Natural killer cell treated with Interleukin-12 subunit alpha and Interleukin-12 subunit beta and Interleukin-15 and Interleukin-18, amount 100 ng/mL, for 72 hours (primary cell): ENCODE measurements around the gene TBC1D1. TPM values are rescaled to one million over a fixed set of nuclear protein-coding genes. Genes with fewer than 3 reads are reported as not detected.

Experiments
- ATAC-seq, 2 donors: fragments of 150-1000 bp; cut with Tn5 transposase in 1 of 2; sonication (Bioruptor Pico), chemical (Tn5 transposase) in 1 of 2; 2 replicates each; pipeline ENCODE4 v1.10.0; 2021
- DNase-seq: peaks from one replicate; pipeline ENCODE4 v3.0.0; 2022; ENCODE audit warnings: low spot score
- H3K27ac Mint-ChIP-seq, 2 donors: 1 replicate in 1 of 2; 2 replicates in 1 of 2; pipeline ENCODE4 v1.8.0; 2022; ENCODE audit warnings: mixed read lengths in 2 of 2, mild to moderate bottlenecking in 1 of 2, moderate library complexity in 1 of 2
- H3K27me3 Mint-ChIP-seq, 2 donors: 1 replicate in 1 of 2; 2 replicates in 1 of 2; pipeline ENCODE4 v1.8.0; 2022; ENCODE audit warnings: mixed read lengths in 2 of 2
- H3K36me3 Mint-ChIP-seq: one replicate; pipeline ENCODE4 v1.8.0; 2022; ENCODE audit warnings: mixed read lengths
- H3K4me1 Mint-ChIP-seq, 2 donors: 1 replicate in 1 of 2; 2 replicates in 1 of 2; pipeline ENCODE4 v1.8.0; 2022; ENCODE audit warnings: low read depth in 2 of 2, mixed read lengths in 2 of 2, mild to moderate bottlenecking in 1 of 2
- H3K4me3 Mint-ChIP-seq: one replicate; pipeline ENCODE4 v1.8.0; 2022; ENCODE audit warnings: mixed read lengths
- H3K9me3 Mint-ChIP-seq: 2 replicates; pipeline ENCODE4 v1.8.0; 2022; ENCODE audit warnings: mixed read lengths
- total RNA-seq, 2 donors: library from RNA; stranded (reverse); gene quantifications; one replicate each; pipeline ENCODE4 v1.2.3, GENCODE V29; 2022

TBC1D1 gene, protein sequence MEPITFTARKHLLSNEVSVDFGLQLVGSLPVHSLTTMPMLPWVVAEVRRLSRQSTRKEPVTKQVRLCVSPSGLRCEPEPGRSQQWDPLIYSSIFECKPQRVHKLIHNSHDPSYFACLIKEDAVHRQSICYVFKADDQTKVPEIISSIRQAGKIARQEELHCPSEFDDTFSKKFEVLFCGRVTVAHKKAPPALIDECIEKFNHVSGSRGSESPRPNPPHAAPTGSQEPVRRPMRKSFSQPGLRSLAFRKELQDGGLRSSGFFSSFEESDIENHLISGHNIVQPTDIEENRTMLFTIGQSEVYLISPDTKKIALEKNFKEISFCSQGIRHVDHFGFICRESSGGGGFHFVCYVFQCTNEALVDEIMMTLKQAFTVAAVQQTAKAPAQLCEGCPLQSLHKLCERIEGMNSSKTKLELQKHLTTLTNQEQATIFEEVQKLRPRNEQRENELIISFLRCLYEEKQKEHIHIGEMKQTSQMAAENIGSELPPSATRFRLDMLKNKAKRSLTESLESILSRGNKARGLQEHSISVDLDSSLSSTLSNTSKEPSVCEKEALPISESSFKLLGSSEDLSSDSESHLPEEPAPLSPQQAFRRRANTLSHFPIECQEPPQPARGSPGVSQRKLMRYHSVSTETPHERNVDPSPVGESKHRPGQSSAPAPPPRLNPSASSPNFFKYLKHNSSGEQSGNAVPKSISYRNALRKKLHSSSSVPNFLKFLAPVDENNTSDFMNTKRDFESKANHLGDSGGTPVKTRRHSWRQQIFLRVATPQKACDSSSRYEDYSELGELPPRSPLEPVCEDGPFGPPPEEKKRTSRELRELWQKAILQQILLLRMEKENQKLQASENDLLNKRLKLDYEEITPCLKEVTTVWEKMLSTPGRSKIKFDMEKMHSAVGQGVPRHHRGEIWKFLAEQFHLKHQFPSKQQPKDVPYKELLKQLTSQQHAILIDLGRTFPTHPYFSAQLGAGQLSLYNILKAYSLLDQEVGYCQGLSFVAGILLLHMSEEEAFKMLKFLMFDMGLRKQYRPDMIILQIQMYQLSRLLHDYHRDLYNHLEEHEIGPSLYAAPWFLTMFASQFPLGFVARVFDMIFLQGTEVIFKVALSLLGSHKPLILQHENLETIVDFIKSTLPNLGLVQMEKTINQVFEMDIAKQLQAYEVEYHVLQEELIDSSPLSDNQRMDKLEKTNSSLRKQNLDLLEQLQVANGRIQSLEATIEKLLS (N-terminal part only)
- 10 to 100 TPM; 47.9 to 66.6 TPM for total RNA-seq

DNA sequence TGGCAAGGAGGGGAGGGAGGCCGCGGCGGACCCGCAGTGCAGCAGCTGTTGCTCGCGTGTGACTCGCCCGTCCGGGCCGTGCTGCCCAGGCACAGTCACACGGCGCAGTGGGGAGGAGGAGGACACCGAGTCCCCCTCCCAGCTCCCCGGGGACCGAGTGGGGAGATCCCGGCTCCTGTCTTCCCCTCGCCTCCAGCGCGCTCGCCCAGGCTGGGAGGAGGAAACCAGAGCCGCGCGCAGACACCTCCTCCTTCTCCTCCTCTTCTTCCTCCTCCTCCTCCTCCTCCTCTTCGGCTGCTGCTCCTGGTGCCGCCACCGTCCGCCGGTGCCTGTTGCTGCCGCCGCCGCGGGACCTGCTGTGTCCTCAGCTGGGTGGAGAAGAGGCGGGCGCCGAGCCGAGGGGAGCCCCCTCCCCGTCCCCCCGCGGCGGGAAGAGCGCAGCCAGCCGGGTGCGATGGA, at the start of gene TBC1D1:
TBC1D1 (plus strand) TSS at position 284 of the 459 bp plus-strand sequence. CDS start 11,012 bp downstream, outside the sequence.
- H3K4me1 Mint-ChIP-seq: peaks cover 21 to 23% of the 10 kb centered on the region in 2 donors
- no peaks in the 10 kb centered on the region for H3K27me3 Mint-ChIP-seq
- H3K4me3 Mint-ChIP-seq: peak within 1 kb of the TSS; percentile 79

DNA sequence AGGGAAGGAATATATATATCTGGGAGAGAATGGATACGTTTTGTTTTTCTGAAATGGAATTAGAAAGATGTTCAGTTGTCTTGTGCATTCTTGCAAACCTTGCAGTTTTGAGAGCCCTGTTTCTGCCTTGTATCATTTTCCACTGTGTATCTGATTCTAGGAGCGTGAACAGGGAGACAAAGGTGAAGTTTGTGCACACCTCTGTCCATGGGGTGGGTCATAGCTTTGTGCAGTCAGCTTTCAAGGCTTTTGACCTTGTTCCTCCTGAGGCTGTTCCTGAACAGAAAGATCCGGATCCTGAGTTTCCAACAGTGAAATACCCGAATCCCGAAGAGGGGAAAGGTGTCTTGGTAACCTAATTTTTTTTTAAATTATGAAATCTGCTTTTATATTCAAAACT, 46.7 kb upstream of the TBC1D1 start:
- Mint-ChIP-seq H3K27me3 (no peaks in the 10 kb centered on the region), H3K36me3 (peaks cover 22% of the 10 kb centered on the region), H3K9me3 (no peaks in the 10 kb centered on the region), H3K4me3 (no peak overlapping the region), H3K4me1 (peaks cover 0 to 7% of the 10 kb centered on the region in 2 donors), H3K27ac (peak overlapping the region in 1 of 2 donors; percentile 35)
- DNase-seq: no peak
- no peak for ATAC-seq

More for the DNA sequence above, at the start of gene TBC1D1:
- peak; percentile 82 for DNase-seq
- Mint-ChIP-seq H3K36me3 (no peaks in the 10 kb centered on the region), H3K27ac (peak within 1 kb of the TSS; percentile 70 to 89), H3K9me3 (no peaks in the 10 kb centered on the region)
- ATAC-seq: peak; percentile 61 to 79

DNA sequence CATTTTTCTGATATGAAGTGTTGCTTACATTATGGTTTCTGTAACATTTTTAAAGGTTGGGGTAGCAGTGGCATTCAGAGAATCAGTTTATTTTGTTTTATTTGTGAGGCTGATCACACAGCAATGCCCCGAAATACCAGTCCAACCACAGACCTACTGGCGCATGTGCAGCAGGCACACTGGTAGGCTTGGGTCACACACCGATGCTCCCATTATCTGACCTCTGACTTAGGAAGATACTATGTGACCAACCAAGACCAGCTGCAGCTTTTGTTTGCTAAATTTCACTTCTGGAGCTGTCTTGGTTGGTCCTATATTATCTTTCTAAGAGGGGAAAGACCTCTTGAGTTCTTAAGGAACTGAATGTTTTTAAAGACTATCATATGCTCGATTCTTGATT, 45.7 kb upstream of the TBC1D1 start:
- Mint-ChIP-seq H3K9me3 (no peaks in the 10 kb centered on the region), H3K27me3 (no peaks in the 10 kb centered on the region), H3K4me3 (no peak overlapping the region), H3K27ac (no peak overlapping the region), H3K36me3 (peaks cover 22% of the 10 kb centered on the region), H3K4me1 (peaks cover 0 to 7% of the 10 kb centered on the region in 2 donors)
- DNase-seq (no peak), ATAC-seq (no peak)

DNA sequence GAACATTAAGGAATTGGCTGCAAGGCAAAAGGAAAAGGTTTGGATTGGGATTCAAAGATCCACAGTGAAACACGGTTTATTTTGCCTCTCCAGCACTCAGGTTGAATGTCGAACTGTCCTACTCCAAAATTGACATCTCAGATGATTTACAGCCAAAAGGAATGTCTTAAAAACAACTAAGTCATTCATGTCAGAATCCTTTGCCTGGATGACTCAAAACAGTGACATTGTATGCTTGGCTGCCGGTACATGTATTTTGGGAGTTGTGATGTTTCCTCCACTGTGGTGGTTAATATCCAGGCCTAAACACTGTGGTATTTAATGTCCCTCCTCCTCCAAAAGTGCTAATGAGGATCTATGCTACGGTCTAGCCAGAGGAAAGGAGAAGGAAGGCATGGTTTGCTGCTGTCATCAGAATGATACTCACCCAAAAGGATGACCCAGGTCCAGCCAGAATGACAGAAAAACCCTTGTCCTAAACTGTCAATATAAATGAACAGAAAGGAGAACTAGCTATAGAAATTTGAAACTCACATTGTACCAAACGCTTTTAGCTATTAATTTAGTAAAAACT, 43.5 kb upstream of the TBC1D1 start:
- ATAC-seq: no peak
- no peaks in the 10 kb centered on the region for H3K27me3 Mint-ChIP-seq
- no peak for DNase-seq
- no peak overlapping the region for H3K4me3 Mint-ChIP-seq
- H3K9me3 Mint-ChIP-seq: no peaks in the 10 kb centered on the region
- no peak overlapping the region for H3K27ac Mint-ChIP-seq
- H3K36me3 Mint-ChIP-seq: peaks cover 19% of the 10 kb centered on the region
- no peaks in the 10 kb centered on the region for H3K4me1 Mint-ChIP-seq

DNA sequence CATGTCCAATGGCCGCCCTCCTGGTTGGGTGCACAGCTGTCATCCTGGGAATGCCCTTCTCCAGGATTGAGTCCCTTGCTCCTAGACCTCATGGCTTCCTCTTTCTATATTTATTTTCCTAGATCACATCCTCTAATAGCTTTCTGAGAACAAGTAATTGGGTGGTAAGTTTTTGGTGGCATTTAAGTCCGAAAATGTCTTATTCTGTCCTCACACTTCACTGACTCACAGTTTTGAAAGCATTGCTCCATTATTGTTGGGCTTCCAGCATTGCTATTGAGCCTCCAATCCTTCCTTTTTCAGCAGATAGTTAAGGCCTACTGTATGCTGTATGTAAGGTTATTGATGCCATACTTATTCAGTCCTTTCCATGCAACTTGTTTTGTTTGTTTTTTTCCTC, 38.5 kb upstream of the TBC1D1 start:
- Mint-ChIP-seq H3K4me3 (no peak overlapping the region), H3K4me1 (no peaks in the 10 kb centered on the region), H3K27me3 (no peaks in the 10 kb centered on the region), H3K36me3 (peaks cover 6% of the 10 kb centered on the region), H3K9me3 (no peaks in the 10 kb centered on the region), H3K27ac (no peak overlapping the region)
- no peak for ATAC-seq
- no peak for DNase-seq

DNA sequence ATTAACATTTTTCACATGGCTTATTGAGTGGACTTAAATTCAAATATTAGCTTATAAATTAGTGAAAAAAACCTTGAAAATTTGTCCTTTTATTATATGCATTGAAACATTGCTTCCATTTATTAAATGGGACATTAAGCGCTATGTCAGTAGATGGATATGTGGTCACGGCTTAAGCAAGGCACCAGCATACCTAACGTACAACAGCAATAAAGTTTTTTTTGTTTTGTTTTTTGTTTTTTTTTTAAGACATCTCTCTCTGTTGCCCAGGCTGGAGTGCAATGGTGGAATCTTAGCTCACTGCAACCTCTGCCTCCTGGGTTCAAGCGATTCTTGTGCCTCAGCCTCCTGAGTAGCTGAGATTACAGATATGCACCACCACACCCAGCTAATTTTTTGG, 32.8 kb upstream of the TBC1D1 start:
- Mint-ChIP-seq H3K9me3 (no peaks in the 10 kb centered on the region), H3K4me1 (no peaks in the 10 kb centered on the region), H3K27ac (no peak overlapping the region), H3K4me3 (no peak overlapping the region), H3K27me3 (no peaks in the 10 kb centered on the region), H3K36me3 (peaks cover 4% of the 10 kb centered on the region)
- no peak for ATAC-seq
- no peak for DNase-seq

DNA sequence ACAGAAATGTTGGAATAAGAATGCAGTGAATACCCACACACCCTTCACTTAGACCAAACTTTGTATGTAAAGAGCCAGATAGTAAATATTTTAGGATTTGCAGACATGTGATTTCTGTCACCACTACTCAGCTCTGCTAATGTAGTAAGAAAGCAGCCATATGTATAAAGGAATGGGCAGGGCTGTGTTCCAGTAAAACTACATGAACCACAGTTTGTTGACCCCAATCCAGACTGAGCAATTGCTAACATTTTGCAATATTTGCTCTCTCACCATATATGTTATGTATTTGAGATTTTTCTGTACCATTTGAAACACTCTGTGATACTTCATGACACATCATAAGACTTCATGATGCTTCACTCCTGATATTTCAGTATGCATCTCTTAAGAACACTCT, 32.0 kb upstream of the TBC1D1 start:
- H3K4me1 Mint-ChIP-seq: no peaks in the 10 kb centered on the region
- ATAC-seq (no peak), DNase-seq (no peak)
- no peak overlapping the region for H3K4me3 Mint-ChIP-seq
- H3K9me3 Mint-ChIP-seq: no peaks in the 10 kb centered on the region
- peaks cover 4% of the 10 kb centered on the region for H3K36me3 Mint-ChIP-seq
- H3K27ac Mint-ChIP-seq: no peak overlapping the region
- no peaks in the 10 kb centered on the region for H3K27me3 Mint-ChIP-seq

DNA sequence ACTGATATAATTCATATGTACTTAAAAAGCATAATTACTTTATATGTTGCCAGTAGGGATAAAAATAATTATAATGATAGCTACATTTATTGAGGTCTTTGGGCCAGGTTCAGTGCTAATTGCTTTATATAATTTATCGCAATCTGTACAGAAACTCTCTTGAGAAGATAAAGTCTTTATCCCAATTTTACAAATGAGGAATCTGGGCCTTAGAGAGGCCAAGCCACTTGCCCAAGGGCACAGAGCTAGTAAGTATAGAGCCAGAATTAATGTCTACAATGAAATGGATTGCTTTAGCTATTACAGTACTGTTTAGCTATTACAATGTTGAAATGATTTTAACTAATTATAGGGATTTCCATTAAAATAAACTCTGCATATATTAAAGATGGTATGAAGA, 30.6 kb upstream of the TBC1D1 start:
- no peak for ATAC-seq
- H3K27ac Mint-ChIP-seq: no peak overlapping the region
- no peaks in the 10 kb centered on the region for H3K9me3 Mint-ChIP-seq
- no peak overlapping the region for H3K4me3 Mint-ChIP-seq
- no peaks in the 10 kb centered on the region for H3K27me3 Mint-ChIP-seq
- H3K4me1 Mint-ChIP-seq: peaks cover 0 to 3% of the 10 kb centered on the region in 2 donors
- peaks cover 4% of the 10 kb centered on the region for H3K36me3 Mint-ChIP-seq
- DNase-seq: no peak

DNA sequence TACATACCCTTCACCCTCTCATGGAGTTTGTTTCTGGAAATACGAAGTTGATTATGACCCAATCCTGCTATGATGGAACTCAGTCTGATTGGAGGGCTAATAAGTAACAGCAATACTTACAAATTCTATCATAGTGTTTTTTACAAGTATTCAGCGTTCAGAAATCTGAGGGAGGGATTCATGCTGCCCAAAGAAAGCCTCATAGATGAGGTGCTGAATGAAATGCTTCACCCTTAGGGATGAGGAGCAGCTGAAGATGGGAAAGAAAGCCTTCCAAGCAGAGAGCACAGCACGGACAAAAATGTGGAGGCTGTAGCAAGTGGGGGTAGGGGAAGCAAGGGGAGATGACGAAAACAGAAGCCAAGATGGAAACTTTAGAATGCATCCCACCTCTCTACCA, 27.9 kb upstream of the TBC1D1 start:
- no peak overlapping the region for H3K27ac Mint-ChIP-seq
- H3K4me1 Mint-ChIP-seq: peaks cover 0 to 3% of the 10 kb centered on the region in 2 donors
- no peak for ATAC-seq
- no peaks in the 10 kb centered on the region for H3K27me3 Mint-ChIP-seq
- no peaks in the 10 kb centered on the region for H3K9me3 Mint-ChIP-seq
- no peak for DNase-seq
- H3K36me3 Mint-ChIP-seq: peaks cover 9% of the 10 kb centered on the region
- H3K4me3 Mint-ChIP-seq: no peak overlapping the region

DNA sequence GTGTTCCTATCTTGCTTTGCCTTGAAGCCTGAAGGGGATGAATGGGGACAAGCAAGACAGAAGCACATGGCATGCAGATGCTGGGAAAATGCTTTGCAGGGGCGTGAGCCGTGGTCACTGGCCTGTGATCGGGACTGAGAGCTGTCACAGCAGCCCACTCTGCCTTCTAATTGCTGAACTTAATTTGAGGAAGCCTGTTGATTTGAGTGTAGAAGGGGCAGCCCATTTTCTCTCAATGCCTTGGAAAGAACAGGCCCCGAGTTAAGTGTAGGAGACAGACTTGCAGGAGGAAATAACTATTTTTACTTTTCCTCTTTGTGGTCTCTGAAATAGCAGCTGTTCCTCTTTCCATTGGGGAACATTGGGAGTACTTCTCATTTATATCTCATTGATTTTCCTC, 26.1 kb upstream of the TBC1D1 start:
- Mint-ChIP-seq H3K36me3 (peaks cover 11% of the 10 kb centered on the region), H3K4me1 (peaks cover 0 to 3% of the 10 kb centered on the region in 2 donors), H3K9me3 (no peaks in the 10 kb centered on the region), H3K27ac (no peak overlapping the region), H3K27me3 (no peaks in the 10 kb centered on the region), H3K4me3 (no peak overlapping the region)
- ATAC-seq (no peak), DNase-seq (no peak)

DNA sequence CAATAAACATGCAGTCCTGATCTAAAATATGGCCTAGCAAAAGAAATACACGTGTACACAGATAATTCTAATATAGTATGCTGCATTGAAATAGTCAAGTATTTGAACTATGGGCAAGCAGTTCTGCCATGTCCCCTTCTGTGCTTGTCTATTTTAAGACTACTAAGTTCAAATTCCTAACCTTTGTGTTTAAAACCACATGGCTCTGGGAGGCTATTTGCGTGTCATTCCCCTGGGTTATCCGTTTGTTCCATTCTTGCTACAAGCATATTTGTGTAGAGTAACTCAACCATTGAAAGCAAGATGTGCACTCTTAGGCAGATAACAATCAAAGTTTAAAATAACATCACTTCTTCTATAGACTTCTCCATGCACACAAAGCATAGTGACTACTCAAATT, 25.4 kb upstream of the TBC1D1 start:
- Mint-ChIP-seq H3K4me1 (peaks cover 0 to 3% of the 10 kb centered on the region in 2 donors), H3K4me3 (no peak overlapping the region), H3K27ac (no peak overlapping the region), H3K36me3 (peaks cover 11% of the 10 kb centered on the region), H3K27me3 (no peaks in the 10 kb centered on the region), H3K9me3 (no peaks in the 10 kb centered on the region)
- DNase-seq: no peak
- no peak for ATAC-seq

DNA sequence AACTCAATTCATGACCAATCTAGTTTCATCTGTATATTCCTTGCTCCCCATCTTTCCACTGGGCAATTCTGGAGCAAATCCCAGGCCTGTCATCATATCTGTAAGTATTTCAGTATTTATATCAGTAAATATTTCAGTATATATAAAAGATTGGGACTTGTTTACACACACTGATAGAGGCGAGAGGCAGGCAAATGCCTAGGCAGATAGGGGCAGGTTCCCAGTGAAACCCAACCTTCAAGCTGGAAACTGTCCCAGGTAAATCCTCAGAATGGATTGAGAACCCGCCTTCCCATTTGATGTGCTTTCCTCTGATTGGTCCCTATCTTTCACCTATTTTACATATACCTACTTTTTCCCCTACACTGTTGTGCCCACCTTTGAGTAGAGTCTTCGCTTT, 23.8 kb upstream of the TBC1D1 start:
- Mint-ChIP-seq H3K27me3 (no peaks in the 10 kb centered on the region), H3K4me1 (peaks cover 0 to 3% of the 10 kb centered on the region in 2 donors), H3K27ac (no peak overlapping the region), H3K9me3 (no peaks in the 10 kb centered on the region), H3K36me3 (peaks cover 11% of the 10 kb centered on the region), H3K4me3 (no peak overlapping the region)
- DNase-seq: no peak
- ATAC-seq: no peak

DNA sequence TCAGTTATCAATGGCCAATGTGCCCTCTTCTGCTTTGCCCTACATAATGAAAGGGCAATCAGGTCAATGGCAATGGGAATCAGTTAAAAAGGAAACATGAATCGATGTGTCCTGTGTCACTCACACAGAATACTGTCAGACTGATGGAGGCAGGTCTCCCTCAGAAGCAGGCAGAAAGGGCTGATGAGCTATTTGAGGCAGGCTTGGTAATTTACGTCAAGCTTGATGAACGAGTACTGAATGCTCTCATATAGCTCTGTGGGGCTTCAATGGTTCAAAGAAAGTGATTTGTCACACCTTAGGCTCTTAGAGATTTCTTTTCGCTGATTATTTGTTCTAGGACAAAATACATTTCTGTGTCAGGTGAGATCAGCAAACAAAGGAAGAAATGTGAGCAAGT, 22.6 kb upstream of the TBC1D1 start:
- H3K36me3 Mint-ChIP-seq: peaks cover 7% of the 10 kb centered on the region
- no peak overlapping the region for H3K27ac Mint-ChIP-seq
- DNase-seq (no peak), ATAC-seq (no peak)
- no peaks in the 10 kb centered on the region for H3K27me3 Mint-ChIP-seq
- no peak overlapping the region for H3K4me3 Mint-ChIP-seq
- H3K9me3 Mint-ChIP-seq: no peaks in the 10 kb centered on the region
- peaks cover 0 to 3% of the 10 kb centered on the region in 2 donors for H3K4me1 Mint-ChIP-seq
